GM20000 (cell line): Measurements from ENCODE around the gene APC2.

ENCODE experiments used
- DNase-seq: peaks from one replicate; pipeline ENCODE4 v3.0.0; 2012; ENCODE audit warnings: low spot score
- CTCF ChIP-seq: IDR thresholded peaks from 2 replicates; pipeline ENCODE4 v1.5.1; 2012; ENCODE audit warnings: mild to moderate bottlenecking, control low read depth; ENCODE audit errors: extremely low read depth, missing control alignments

The APC2 gene

GRCh38 chr19:1510807-1511206 lies 60.9 kb downstream of the APC2 start:
- no peak for TF ChIP-seq CTCF
- DNase-seq = no peak

- TF ChIP-seq CTCF = no peak
- no peak for DNase-seq
These were observed 61.7 kb downstream of the APC2 start for GRCh38 chr19:1511318-1512317.

DNA sequence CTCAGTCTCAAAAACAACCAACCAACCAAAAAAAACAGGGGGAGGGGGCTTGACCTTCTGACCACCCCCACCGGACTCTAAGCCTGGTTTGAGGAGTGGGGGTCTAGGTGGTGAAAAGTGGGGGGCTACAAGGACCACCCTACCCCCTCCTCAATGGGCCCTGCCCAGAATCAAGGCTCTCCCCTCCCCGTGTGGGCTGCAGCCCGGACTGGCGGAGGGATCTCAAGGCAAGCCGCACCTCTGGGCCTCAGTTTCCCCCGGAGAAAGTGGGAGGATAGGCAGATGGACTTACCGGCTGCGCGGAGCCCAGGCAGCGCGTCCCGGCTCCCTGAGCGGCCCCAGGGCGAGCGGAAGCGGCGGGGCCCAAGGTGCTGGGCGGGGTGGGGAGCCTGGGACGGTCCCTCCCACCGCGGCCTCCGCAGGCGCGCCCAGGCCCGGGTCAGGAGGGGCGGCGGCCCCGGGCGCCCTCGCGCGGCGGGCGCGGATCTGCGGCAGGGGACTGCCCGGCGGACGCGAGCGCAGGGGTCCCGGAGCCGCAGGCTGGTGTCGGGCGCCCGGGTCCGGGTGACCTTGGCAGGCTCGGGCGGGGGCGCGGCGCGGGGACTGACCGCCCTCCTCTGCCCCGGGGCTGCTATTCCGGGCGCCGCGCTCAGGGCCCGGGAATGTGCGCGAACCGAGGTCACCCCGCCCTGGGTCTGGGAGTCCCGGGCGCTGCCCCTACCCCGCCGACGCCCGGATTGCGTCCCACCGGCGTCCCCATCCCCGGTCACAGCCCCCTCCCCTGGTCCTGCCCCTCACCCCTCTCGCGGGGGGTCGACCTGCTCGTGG lies 63.0 kb downstream of the APC2 start, which contains the start of gene ADAMTSL5:
Gene ADAMTSL5, minus strand, starts transcription at position 349 of the 828 bp plus-strand sequence. CDS start 2,076 bp downstream, outside the sequence.
- DNase-seq = peak; percentile 93
- TF ChIP-seq CTCF = peak; percentile 55

GRCh38 chr19:1513499-1514294 lies 63.8 kb downstream of the APC2 start:
- peak; percentile 84 for DNase-seq
- peak; percentile 44 for TF ChIP-seq CTCF

DNA sequence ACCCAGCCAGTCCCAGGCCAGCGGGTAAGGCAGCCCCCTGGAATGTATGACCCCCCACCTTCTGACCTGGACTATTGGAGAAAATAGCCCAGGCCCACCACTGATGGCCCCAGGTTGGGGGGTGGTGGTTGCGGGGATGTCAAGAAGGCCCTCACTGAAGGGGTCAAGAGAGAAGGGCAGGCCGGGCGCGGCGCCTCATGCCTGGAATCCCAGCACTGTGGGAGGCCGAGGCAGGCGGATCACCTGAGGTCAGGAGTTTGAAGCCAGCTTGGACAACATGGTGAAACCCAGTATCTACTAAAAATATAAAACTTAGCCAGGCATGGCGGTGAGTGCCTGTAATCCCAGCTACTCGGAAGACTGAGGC lies 64.4 kb downstream of the APC2 start:
- DNase-seq = no peak
- TF ChIP-seq CTCF = no peak

GRCh38 chr19:1514986-1515721 lies 65.2 kb downstream of the APC2 start:
- no peak for TF ChIP-seq CTCF
- no peak for DNase-seq
